H1 (cell line): Measurements from ENCODE around the gene KRTAP10-3.

ENCODE experiments used
- CBX5 ChIP-seq: fragments of 300-800, 300-1000 bp; sonication (generic); IDR thresholded peaks from 2 replicates; pipeline ENCODE4 v1.7.1; 2016; ENCODE audit warnings: antibody characterized with exemption, low read length, low read depth
- GABPA ChIP-seq: IDR thresholded peaks from 2 replicates; pipeline ENCODE4 v1.6.1; 2011; ENCODE audit warnings: mild to moderate bottlenecking, low read length, moderate library complexity, borderline replicate concordance; ENCODE audit not compliant: insufficient read depth
- JUND ChIP-seq: IDR thresholded peaks from 2 replicates; pipeline ENCODE4 v1.6.1; 2011; ENCODE audit warnings: mild to moderate bottlenecking, improper control_type of control experiment, low read length
- KDM1A ChIP-seq: fragments of 200-600, 300-600 bp; sonication (generic); IDR thresholded peaks from 2 replicates; pipeline ENCODE4 v1.7.1; 2016; ENCODE audit warnings: mild to moderate bottlenecking, low read length, borderline replicate concordance
- POLR2AphosphoS5 ChIP-seq: IDR thresholded peaks from 2 replicates; pipeline ENCODE4 v1.6.1; 2011; ENCODE audit warnings: low read depth, low read length
- RXRA ChIP-seq: IDR thresholded peaks from 2 replicates; pipeline ENCODE4 v1.6.1; 2011; ENCODE audit warnings: low read depth, mild to moderate bottlenecking, low read length, moderate library complexity; ENCODE audit not compliant: insufficient read depth
- SP2 ChIP-seq: IDR thresholded peaks from 2 replicates; pipeline ENCODE4 v1.6.1; 2012; ENCODE audit warnings: mild to moderate bottlenecking, low read length, inconsistent platforms
- TF ChIP-seq, protein P1 (sequence below), 3 experiments: IDR thresholded peaks; 1 replicate in 2 of 3; 2 replicates in 1 of 3; pipeline versions ENCODE4 v1.5.1 to v1.6.1; 2011; ENCODE audit warnings: low read length in 3 of 3, mild to moderate bottlenecking in 3 of 3, inconsistent platforms in 2 of 3, low read depth in 1 of 3, moderate library complexity in 1 of 3; ENCODE audit not compliant: insufficient read depth in 1 of 3; ENCODE audit errors: control extremely low read depth in 1 of 3
- TF ChIP-seq, protein P2 (sequence below): IDR thresholded peaks from 2 replicates; pipeline ENCODE4 v1.6.1; 2012; ENCODE audit warnings: low read length, inconsistent platforms

DNA sequence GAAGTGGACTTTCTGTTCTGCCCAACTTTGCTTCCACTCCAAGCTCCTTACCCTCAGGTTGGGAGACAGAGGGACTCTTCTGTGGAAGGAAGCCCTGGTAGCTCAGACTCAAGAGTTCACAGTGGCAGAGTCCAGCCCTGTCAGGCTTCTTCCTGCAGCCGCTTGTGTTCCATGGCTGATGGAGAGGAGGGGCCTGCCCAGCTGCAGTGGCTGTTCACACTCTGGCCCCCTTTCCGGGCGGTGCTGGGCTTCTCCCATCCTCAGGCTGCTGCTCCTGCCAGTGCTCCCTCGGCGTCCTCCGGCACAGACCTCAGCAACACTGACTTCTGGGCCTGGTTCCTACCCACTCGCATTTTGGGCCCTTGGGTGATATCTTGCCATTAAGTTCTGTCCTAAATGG is 22.6 kb downstream of the KRTAP10-3 start:
- TF ChIP-seq POLR2AphosphoS5 (no peak), JUND (no peak), CBX5 (no peak), KDM1A (no peak), RXRA (no peak), SP2 (no peak), GABPA (no peak)
- TF ChIP-seq, protein P1, sequence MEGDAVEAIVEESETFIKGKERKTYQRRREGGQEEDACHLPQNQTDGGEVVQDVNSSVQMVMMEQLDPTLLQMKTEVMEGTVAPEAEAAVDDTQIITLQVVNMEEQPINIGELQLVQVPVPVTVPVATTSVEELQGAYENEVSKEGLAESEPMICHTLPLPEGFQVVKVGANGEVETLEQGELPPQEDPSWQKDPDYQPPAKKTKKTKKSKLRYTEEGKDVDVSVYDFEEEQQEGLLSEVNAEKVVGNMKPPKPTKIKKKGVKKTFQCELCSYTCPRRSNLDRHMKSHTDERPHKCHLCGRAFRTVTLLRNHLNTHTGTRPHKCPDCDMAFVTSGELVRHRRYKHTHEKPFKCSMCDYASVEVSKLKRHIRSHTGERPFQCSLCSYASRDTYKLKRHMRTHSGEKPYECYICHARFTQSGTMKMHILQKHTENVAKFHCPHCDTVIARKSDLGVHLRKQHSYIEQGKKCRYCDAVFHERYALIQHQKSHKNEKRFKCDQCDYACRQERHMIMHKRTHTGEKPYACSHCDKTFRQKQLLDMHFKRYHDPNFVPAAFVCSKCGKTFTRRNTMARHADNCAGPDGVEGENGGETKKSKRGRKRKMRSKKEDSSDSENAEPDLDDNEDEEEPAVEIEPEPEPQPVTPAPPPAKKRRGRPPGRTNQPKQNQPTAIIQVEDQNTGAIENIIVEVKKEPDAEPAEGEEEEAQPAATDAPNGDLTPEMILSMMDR (IDR thresholded peaks at IDR 0.05; ENCODE audit: control extremely low read depth in 1 of 3, insufficient read depth in 1 of 3, low read depth in 1 of 3, low read length in 3 of 3) = no peak
- TF ChIP-seq, protein P2, sequence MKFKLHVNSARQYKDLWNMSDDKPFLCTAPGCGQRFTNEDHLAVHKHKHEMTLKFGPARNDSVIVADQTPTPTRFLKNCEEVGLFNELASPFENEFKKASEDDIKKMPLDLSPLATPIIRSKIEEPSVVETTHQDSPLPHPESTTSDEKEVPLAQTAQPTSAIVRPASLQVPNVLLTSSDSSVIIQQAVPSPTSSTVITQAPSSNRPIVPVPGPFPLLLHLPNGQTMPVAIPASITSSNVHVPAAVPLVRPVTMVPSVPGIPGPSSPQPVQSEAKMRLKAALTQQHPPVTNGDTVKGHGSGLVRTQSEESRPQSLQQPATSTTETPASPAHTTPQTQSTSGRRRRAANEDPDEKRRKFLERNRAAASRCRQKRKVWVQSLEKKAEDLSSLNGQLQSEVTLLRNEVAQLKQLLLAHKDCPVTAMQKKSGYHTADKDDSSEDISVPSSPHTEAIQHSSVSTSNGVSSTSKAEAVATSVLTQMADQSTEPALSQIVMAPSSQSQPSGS = no peak
